ENCODE data around the gene TRAF5. TPM values are rescaled to one million over a fixed set of nuclear protein-coding genes. Genes with fewer than 3 reads are reported as not detected.
"Not testable (repeated sequence)": the region's sequence is repeated elsewhere in the genome, so short reads cannot be mapped to it uniquely, and the experiment has no call there.

Gene TRAF5
- total RNA-seq, 1 experiment from 2014 or later, result 22.2 TPM

DNA sequence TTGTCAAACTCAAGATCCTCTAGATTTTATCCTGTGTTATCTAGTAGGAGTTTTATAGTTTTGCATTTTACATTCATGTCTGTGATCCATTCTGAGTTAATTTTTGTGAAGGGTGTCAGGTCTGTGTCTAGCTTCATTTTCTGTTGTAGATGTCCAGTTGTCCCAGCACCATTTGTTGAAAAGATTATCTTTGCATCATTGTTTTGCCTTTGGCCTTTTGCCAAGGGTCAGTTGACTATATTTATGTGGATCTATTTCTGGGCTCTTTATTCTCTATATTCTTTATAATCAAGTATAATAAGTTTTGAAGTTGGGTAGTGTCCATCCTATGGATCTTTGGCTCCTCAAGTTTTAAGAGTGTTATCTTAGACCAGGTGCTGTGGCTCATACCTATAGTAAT lies 21.9 kb downstream of the TRAF5 start:
- DNase-seq (ENCODE audit: low spot score) (no peak), ATAC-seq (no peak)
- peaks cover 22% of the 10 kb centered on the region for H3K36me3 Mint-ChIP-seq
- no peak overlapping the region for H3K4me3 Mint-ChIP-seq
- ChIA-PET POLR2A (interaction anchor here (0.7 kb wide), 1 partner anchor 246 kb away, joined by 3 read pairs; no protein-coding TSS in a partner anchor), CTCF (no interaction called here)
- no peak for TF ChIP-seq ZNF416 (CRISPR knock-in tag; IDR thresholded peaks at IDR 0.05)
- no peak for TF ChIP-seq TP53 (CRISPR knock-in tag; IDR thresholded peaks at IDR 0.05)
- TF ChIP-seq, protein P1, sequence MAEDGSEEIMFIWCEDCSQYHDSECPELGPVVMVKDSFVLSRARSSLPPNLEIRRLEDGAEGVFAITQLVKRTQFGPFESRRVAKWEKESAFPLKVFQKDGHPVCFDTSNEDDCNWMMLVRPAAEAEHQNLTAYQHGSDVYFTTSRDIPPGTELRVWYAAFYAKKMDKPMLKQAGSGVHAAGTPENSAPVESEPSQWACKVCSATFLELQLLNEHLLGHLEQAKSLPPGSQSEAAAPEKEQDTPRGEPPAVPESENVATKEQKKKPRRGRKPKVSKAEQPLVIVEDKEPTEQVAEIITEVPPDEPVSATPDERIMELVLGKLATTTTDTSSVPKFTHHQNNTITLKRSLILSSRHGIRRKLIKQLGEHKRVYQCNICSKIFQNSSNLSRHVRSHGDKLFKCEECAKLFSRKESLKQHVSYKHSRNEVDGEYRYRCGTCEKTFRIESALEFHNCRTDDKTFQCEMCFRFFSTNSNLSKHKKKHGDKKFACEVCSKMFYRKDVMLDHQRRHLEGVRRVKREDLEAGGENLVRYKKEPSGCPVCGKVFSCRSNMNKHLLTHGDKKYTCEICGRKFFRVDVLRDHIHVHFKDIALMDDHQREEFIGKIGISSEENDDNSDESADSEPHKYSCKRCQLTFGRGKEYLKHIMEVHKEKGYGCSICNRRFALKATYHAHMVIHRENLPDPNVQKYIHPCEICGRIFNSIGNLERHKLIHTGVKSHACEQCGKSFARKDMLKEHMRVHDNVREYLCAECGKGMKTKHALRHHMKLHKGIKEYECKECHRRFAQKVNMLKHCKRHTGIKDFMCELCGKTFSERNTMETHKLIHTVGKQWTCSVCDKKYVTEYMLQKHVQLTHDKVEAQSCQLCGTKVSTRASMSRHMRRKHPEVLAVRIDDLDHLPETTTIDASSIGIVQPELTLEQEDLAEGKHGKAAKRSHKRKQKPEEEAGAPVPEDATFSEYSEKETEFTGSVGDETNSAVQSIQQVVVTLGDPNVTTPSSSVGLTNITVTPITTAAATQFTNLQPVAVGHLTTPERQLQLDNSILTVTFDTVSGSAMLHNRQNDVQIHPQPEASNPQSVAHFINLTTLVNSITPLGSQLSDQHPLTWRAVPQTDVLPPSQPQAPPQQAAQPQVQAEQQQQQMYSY (CRISPR knock-in tag; IDR thresholded peaks at IDR 0.05), result no peak
- TF ChIP-seq NR3C1 (CRISPR knock-in tag; conservative IDR thresholded peaks at IDR 0.05; ENCODE audit: low read depth), result no peak
- TF ChIP-seq, protein P2, sequence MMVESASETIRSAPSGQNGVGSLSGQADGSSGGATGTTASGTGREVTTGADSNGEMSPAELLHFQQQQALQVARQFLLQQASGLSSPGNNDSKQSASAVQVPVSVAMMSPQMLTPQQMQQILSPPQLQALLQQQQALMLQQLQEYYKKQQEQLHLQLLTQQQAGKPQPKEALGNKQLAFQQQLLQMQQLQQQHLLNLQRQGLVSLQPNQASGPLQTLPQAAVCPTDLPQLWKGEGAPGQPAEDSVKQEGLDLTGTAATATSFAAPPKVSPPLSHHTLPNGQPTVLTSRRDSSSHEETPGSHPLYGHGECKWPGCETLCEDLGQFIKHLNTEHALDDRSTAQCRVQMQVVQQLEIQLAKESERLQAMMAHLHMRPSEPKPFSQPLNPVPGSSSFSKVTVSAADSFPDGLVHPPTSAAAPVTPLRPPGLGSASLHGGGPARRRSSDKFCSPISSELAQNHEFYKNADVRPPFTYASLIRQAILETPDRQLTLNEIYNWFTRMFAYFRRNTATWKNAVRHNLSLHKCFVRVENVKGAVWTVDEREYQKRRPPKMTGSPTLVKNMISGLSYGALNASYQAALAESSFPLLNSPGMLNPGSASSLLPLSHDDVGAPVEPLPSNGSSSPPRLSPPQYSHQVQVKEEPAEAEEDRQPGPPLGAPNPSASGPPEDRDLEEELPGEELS (CRISPR knock-in tag; IDR thresholded peaks at IDR 0.05), result no peak
- TF ChIP-seq, protein P3, sequence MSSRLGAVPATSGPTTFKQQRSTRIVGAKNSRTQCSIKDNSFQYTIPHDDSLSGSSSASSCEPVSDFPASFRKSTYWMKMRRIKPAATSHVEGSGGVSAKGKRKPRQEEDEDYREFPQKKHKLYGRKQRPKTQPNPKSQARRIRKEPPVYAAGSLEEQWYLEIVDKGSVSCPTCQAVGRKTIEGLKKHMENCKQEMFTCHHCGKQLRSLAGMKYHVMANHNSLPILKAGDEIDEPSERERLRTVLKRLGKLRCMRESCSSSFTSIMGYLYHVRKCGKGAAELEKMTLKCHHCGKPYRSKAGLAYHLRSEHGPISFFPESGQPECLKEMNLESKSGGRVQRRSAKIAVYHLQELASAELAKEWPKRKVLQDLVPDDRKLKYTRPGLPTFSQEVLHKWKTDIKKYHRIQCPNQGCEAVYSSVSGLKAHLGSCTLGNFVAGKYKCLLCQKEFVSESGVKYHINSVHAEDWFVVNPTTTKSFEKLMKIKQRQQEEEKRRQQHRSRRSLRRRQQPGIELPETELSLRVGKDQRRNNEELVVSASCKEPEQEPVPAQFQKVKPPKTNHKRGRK (CRISPR knock-in tag; IDR thresholded peaks at IDR 0.05; ENCODE audit: borderline replicate concordance), result no peak
- H3K27me3 Mint-ChIP-seq (ENCODE audit: low read depth), result no peaks in the 10 kb centered on the region
- no peak overlapping the region for H3K27ac Mint-ChIP-seq
- H3K4me1 Mint-ChIP-seq, result peaks cover 27% of the 10 kb centered on the region
- H3K9me3 Mint-ChIP-seq, result peaks cover 15% of the 10 kb centered on the region

DNA sequence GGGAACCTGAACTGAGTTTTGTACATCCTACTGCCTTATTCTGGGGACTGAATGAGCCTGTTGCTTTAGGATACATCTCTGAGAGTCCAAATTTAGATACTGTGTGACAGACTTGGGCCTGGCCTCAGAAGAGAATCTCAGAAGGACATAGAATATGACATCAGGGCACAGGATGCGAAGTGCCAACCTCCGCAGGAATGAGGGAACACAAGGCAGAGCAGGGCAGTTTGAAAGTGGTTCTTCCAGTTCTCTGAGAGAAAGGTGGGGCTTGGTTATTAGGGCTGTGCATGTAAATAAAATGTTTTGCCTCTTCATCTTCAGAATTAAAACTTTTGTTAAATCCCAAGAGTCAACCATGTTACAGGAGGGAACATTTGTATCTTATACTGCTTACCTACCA lies 23.1 kb downstream of the TRAF5 start:
- no peak for ATAC-seq

DNA sequence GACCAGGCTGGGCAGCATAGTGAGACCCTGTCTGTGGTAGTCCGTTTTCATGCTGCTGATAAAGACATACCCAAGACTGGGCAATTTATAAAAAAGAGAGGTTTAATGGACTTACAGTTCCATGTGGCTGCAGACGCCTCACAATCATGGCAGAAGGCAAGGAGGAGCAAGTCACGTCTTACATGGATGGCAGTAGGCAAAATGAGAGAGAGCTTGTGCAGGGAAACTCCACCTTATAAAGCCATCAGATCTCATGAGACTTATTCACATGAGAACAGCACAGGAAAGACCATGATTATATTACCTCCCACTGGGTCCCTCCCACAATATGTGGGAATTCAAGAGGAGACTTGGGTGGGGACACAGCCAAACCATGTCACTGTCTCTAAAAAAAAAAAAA lies 25.4 kb downstream of the TRAF5 start:
- ATAC-seq; H3K27ac Mint-ChIP-seq; POLR2A ChIA-PET; H3K4me1 Mint-ChIP-seq; H3K27me3 Mint-ChIP-seq (ENCODE audit: low read depth); DNase-seq (ENCODE audit: low spot score); H3K4me3 Mint-ChIP-seq: not testable (repeated sequence)
- Mint-ChIP-seq H3K9me3 (peaks cover 15% of the 10 kb centered on the region), H3K36me3 (peaks cover 29% of the 10 kb centered on the region)
- CTCF ChIA-PET, result interaction anchor here (0.9 kb wide), 1 partner anchor 64 kb away, joined by 3 read pairs; no protein-coding TSS in a partner anchor

More for the DNA sequence above, 23.1 kb downstream of the TRAF5 start:
- CTCF ChIA-PET, result no interaction called here
- peaks cover 15% of the 10 kb centered on the region for H3K9me3 Mint-ChIP-seq
- TF ChIP-seq RELA (CRISPR knock-in tag; IDR thresholded peaks at IDR 0.05; ENCODE audit: borderline replicate concordance), result no peak
- TF ChIP-seq, protein P3 (CRISPR knock-in tag; IDR thresholded peaks at IDR 0.05; ENCODE audit: borderline replicate concordance), result no peak
- TF ChIP-seq FOXJ3 (CRISPR knock-in tag; IDR thresholded peaks at IDR 0.05; ENCODE audit: borderline replicate concordance), result no peak
- no peak for TF ChIP-seq ZNF121 (CRISPR knock-in tag; IDR thresholded peaks at IDR 0.05)
- no peak for TF ChIP-seq ZNF263 (CRISPR knock-in tag; IDR thresholded peaks at IDR 0.05; ENCODE audit: low read depth)
- no peak for TF ChIP-seq OVOL2 (CRISPR knock-in tag; IDR thresholded peaks at IDR 0.05; ENCODE audit: borderline replicate concordance)
- TF ChIP-seq, protein P4, sequence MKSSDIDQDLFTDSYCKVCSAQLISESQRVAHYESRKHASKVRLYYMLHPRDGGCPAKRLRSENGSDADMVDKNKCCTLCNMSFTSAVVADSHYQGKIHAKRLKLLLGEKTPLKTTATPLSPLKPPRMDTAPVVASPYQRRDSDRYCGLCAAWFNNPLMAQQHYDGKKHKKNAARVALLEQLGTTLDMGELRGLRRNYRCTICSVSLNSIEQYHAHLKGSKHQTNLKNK (CRISPR knock-in tag; IDR thresholded peaks at IDR 0.05), result no peak
- TF ChIP-seq, protein P5, sequence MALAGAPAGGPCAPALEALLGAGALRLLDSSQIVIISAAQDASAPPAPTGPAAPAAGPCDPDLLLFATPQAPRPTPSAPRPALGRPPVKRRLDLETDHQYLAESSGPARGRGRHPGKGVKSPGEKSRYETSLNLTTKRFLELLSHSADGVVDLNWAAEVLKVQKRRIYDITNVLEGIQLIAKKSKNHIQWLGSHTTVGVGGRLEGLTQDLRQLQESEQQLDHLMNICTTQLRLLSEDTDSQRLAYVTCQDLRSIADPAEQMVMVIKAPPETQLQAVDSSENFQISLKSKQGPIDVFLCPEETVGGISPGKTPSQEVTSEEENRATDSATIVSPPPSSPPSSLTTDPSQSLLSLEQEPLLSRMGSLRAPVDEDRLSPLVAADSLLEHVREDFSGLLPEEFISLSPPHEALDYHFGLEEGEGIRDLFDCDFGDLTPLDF (CRISPR knock-in tag; IDR thresholded peaks at IDR 0.05), result no peak
- TF ChIP-seq MXD4 (CRISPR knock-in tag; IDR thresholded peaks at IDR 0.05; ENCODE audit: borderline replicate concordance), result no peak
- no peak for TF ChIP-seq TEAD1 (CRISPR knock-in tag; IDR thresholded peaks at IDR 0.05)
- TF ChIP-seq SMAD4 (CRISPR knock-in tag; IDR thresholded peaks at IDR 0.05), result no peak
- TF ChIP-seq, protein P1 (CRISPR knock-in tag; IDR thresholded peaks at IDR 0.05), result no peak
- no peak overlapping the region for H3K4me3 Mint-ChIP-seq
- no peaks in the 10 kb centered on the region for H3K27me3 Mint-ChIP-seq (ENCODE audit: low read depth)
- DNase-seq (ENCODE audit: low spot score), result no peak
- H3K27ac Mint-ChIP-seq, result 0 out of 2 replicates have a peak overlapping the region, but pooled peaks have one; percentile 48
- H3K4me1 Mint-ChIP-seq, result peaks cover 27% of the 10 kb centered on the region
- peaks cover 22% of the 10 kb centered on the region for H3K36me3 Mint-ChIP-seq
- POLR2A ChIA-PET, result no interaction called here
